GM21381 (cell line): ENCODE measurements around the gene AGAP1.
"Not testable (repeated sequence)": the region's sequence is repeated elsewhere in the genome, so short reads cannot be mapped to it uniquely, and the experiment has no call there.

ENCODE experiments used
- ATAC-seq: cut with Tn5 transposase; IDR thresholded peaks from one replicate; pipeline ENCODE4 v1.9.1; 2021; ENCODE audit warnings: mild to moderate bottlenecking, moderate library complexity; ENCODE audit not compliant: unreplicated experiment

Gene AGAP1

DNA sequence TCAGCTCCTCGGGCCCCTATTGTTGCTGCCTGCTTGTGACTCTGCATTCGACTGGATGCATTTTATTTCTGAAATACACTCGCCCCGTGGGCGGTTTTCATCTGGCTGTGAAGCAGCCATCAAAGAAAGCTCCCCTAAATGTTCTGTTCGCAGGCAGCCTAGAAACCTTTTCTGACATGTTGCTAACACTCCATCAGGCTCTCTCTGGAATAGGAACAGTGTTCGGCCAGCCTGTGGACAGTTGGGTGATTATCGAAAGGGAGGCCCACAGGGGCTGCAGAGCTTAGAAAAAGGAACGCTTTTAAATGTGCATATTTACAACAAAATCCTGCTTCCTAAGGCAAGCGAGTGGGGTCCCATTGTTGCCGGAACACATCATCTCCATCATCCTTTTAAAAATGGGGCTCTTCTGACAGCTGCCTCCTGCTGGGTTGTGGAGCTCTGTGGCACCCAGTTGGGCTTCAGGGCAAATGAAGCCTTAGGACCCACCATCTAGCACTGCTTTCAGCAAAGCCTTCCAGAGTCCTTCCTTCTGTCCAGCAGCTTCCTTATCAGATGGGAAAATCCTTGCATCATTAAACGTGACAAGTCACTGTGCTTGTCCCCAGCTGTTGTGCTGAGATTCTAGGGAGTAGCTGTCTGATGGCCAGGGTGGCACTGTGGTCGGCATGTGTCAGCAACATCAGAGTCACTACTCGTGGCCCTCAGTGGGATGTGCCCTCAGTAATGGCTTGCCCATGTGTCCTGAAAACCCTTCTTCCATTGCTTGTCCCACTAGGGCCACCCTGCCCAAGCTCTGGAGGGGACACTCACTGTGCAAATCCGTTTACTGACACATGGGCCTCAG lies 571.7 kb downstream of the AGAP1 start:
- no peak for ATAC-seq

DNA sequence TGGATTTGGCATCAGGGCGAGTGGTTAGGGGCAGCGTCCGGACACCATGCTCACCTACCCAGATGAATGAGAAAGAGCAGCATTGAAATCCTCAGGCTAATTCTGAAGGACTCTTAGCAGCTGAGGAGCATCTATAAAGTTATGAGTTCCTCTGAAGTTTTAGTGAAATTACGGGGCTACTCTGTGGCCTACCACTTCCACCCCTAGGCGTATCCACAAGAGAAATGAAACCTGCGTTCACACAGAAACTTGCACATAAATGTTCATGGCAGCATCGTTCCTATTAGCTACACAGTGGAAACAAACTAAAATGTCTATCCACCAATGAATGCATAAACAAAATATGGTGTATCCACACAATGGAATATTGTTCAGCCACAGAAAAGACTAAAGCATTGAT lies 576.4 kb downstream of the AGAP1 start:
- no peak for ATAC-seq

DNA sequence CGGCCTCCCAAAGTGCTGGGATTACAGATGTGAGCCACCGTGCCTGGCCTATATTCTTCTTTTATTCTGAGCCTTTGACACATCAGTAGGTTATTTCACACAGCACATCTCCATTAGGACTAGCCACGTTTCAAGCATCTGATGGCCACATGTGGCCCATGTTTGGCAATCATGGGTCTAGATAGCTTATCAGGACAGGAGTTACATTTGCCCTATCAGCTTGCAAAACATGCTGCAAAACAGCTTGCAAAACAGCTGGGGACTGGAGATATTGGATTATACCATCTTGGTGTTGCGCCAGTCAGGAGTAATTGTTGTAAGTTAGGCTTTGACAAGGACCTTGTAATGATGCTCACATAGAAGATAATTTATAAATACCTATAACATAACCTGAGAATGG lies 579.4 kb downstream of the AGAP1 start:
- no peak for ATAC-seq

DNA sequence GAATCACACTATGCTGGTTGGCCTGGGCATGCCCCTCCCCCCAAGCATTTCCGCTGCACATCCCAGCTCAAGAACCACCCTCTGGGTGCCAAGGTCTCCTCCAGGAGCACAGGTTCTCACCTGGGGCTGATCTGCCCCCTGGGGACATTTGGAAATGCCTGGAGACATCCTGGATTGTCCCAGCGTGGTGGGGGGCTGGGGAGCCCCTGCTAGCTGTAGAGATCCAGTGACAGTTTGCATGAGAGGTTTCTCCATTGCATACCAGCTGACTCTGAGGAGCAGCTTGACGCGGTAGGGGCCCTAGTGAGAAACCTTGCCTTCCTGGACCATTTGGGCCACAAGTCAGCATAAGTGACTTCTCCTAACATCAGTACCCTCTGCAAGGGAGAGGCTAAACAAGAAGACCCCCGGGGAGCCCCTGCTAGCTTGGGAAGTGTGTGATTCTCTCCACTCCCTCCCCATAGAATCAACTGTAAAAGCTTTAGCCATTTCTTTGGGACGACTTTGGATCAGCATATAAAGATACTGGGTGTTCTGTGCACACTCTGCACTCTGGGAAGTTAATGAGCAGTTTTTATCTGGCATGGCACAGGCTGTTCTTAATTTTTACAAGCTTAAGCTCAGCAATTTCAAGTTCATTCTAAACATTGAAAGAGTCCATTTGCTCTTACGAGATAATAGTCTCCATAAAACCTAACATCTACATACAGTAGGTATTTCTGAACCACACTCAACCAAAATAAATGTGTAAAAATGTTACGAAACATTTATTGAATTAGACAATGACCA lies 580.2 kb downstream of the AGAP1 start:
- no peak for ATAC-seq

DNA sequence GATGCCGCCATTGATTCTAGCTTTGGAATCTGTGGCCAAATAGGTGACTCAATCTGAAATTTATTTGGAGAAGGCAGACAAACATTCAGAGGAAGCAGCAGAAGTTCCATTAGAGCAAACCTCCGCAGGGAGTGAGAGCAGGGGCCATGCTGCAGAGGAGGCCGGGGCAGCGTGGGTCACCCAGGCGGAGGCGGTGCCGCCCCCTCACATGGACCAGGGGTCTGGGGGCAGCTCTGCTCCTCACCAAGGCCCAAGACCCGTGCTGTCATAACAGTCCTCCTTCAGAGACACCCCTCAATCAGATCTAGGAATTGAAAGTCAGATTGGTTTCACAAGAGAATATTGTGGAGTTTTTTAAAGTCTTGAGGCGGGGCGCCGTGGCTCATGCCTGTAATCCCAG lies 582.0 kb downstream of the AGAP1 start:
- ATAC-seq = no peak

DNA sequence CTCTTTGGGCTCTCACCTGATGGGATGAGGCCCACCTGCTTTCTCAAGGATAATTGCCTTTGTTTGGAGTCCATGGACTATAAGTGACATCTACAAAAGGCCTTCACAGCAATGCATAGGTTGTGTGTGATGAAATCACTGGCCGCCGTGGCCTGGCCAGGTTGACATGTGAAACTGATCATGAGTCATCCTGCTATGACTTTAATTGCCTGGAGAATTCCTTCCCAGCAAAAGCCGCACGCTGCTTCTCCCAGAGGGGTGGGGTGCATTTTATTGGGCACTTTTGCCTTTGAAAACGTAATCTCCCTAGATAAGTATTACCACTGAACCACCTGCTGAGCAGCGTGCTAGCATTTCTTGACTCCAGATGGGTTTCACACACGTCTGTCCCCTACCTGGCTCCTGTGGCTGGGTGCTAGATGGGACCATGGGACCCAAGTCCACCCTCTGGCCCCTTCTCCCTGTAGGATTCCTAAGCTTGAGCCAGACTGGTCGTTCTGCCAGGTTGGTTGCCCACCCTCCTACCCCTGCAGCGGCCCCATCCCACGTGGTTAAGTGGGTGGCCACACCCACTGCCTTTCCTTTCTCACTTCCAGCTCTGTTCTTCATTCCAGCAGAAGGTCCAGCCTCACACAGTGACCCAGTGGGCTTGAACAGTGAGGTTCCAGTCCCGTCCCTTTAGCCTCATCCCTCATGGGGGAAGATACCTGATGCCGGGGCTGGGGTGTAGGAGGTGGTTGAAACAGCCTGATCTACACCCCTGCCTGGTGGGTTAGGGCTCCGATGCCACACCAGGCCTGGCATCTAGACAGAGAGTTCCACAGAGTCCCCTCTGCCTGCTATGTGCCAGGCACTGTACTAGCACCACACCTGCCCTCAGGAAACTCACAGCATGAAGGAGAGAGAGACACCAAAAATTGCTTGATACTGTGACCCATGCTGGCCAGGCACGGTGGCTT lies 584.7 kb downstream of the AGAP1 start:
- ATAC-seq = no peak

DNA sequence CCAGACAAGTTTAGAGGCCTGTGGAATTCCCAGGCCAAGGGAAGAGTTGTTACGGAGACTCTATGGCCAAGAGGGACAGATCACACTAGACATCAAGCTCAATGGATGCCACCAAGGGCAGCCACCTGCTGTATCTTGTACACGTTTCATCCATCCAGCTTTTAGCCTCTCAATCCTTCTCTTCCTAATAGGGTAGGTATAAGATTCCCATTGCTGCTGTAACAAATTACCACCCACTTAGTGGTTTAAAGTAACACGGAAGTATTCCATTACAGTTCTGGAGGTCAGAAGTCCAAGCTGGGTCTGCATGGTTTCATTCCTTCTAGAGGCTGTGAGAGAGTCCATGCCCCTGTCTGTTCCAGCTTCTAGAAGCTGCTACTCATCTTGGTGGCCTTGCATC lies 586.6 kb downstream of the AGAP1 start:
- no peak for ATAC-seq

DNA sequence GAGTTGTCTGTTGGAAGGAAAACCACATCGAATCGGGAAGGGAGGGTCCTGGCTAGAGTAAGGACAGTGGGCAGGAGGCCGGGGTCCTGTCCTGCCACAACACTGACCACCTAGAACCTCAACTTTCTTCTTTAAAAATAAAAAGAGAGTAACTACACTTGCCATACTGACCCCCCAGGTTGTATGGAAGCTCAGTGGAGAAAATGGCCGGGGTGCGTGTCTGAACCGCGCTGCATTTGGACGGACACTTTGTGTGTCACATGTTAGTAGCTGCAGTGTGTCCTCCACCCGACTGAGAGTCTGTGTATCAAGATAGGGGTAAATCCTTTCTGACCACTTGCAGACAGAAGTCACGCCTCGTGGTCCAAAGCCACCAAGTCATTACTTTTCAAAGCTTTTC lies 587.3 kb downstream of the AGAP1 start:
- ATAC-seq = no peak

DNA sequence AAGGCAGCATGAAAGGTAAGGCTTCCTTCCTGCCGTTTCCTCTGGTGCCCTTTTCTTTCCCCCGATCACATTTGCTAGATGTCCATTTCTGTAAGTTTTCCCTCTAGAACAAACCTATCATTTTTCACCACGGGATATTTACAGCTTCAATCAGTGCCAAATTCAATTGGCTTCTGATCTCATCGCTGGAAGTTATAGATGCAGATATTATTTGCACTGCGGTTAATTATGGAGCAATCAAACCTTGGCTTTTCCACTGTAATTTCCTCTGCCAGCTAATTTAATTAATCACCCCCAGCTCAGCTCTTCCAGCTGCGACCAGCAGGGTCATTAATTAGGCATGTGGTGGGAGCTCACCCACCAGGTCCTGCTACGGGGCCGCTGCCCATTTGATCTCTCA lies 588.2 kb downstream of the AGAP1 start:
- no peak for ATAC-seq

DNA sequence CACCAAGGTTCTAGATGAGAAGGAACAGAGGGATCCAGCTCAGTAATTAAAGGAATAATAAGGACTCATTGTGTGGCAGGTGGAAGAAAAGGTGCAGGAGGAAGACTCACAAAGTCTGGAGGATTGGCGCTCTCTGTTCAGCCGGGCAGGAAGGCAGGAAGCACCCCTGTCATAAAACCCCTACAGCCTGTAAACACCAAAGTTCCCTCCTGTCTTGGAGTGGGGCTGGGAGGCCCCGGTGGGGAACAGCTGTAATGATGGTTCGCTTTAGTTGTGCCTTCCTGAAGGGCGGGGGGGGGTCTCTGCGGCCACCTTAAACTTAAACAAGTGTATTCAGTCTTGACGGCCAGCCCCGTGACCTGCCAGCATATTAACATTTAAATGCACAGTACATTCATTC lies 590.1 kb downstream of the AGAP1 start:
- no peak for ATAC-seq

DNA sequence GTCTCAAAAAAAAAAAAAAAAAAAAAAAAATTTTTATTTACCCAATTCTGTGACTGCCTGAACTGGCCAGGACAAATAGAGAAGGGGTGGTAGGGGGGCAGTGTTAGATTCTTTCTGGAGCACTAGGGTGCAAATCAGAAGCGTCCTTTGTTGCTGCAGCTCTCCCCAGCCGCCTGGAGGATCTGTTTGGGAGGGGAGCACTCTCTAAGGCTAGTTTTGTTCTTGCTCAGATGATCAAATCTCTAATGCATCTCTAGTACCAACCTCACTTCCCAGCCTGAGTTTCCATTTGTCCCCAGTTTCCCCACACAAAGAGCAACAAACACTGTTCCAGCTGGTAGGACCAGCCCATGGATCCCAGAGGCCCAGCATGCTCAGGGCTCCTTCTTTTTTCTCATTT lies 591.4 kb downstream of the AGAP1 start:
- no peak for ATAC-seq

DNA sequence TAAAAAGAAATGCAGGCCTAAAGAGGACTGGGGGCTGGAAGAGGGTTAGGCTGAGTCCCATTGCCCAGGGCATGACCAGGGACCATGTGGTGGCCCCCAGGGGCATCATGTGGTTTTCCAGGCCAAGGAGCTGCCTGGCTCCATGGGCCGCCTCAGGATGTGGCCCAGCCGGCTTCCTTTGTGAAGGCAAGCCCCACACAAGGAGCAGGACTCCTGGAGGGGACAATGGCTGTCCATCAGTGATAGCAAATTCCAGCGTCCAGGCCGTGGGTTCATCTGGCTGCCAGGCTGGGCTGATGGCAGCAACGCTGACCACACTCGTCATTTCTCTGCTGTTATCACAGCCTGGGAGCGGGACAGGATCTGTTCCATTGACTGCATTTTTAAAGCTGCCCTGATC lies 591.8 kb downstream of the AGAP1 start:
- ATAC-seq = no peak

DNA sequence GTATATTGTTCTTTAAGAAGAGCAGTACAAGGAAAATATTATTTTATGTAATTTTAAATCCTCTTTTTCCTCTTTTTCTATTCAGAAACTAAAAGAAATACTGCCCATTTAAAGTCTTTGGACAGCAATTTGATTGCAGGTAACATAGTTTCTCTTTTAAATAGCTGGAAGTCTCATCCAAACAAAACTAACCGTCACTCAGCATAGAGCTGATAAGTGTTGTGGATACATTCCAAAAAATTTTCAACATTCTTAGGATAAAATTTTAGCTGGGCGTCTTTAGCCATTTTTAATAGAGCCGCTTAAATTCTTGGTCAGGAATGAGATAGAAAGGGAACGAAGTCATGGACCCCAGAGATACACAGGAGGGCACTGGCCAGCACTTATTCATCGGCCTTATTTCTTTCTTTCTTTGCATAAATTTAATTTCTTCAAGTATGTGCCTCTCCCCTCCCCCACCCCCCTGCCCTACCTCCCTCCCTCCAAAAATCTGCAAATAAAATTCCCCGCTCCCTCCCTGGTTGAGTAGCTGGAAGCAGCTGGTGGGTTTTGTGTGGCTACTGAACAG lies 592.6 kb downstream of the AGAP1 start:
- no peak for ATAC-seq

DNA sequence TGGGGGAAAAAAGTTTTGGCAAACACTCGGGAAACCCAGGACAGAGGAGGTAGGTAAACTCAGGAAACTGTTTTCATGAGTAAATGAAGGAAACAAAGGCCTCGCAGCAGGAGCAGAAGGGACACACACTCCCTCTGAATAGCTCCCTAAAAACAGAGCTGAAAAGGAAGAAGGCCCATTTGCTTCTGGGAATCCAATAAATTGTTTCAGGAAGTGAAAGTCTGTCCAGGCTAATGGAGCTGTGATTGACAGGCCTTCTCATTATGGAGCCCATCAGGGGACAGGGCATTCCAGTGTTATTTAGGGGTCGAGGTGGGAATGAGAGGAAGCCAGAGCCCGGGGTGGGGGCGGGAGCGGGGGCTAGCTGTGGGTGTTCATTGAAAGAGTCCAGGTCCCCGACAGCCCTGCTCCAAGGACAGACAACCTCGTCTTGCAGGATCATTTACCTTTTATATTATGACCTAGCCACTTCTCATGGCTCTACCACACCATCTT lies 593.2 kb downstream of the AGAP1 start:
- no peak for ATAC-seq

DNA sequence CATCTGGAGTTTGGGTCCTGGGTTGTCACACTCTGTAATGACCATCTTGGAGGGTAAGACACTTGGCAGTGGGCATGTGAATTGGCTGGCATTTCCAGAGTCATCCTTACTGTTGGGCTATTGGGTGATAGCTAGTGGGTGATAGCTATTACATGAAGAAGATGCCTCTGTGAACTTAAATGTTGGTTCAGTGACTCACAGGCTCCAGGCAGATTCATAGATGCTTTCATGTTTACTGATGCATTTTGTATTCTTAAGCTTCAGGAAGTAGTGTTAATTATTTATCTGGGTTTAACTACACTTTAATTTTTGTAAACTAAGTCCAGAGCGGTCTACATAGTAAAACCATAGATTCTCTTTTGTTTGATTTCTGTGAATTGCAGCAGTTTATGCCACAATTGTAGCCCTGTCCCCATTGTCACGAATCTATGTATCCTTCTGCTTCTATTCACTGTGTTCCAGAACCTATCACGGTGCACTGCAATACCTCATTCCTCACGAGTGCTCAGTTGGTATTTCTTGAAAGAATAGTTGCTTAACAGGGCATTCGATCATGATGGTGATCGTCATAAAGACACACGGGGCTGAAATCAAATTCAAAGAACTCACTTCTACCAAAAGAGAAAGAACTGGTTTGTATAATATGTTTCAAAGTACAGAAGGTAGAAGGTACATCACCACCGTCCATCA lies 594.7 kb downstream of the AGAP1 start:
- no peak for ATAC-seq

DNA sequence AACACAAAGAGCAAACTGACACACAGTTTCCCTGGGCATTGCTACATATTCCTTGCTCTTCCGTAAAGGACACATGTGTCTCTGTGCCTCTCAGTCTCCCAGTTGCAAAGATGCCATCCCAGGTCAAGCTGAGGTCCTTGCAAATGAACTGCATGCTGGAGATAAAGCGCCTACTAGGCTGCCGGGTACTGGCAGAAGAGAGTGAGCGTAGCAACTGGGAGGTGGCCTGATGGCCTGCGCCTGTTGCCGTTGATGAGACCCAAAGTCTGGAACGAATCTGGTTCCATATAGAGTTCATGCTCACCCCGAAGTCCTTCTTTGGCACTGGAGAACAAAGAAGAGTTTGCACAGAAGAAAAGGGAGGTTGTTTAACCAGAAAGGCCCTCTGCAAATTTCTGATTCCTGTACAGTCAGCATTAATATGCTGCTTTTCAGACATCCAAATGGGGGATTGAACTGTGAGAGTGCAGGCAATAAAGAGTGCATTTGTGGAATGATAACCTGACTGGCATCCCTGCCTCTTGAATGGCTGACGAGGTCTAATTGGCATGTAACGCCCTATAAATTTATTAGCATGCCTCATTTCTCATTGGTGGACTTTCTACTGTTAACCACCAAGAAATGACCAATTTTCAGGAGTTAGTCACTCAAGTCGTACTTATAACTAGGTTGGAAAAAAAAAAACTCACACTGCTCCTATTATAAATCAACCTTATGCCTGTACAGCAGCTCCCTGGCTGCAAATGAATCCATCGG lies 595.6 kb downstream of the AGAP1 start:
- no peak for ATAC-seq

DNA sequence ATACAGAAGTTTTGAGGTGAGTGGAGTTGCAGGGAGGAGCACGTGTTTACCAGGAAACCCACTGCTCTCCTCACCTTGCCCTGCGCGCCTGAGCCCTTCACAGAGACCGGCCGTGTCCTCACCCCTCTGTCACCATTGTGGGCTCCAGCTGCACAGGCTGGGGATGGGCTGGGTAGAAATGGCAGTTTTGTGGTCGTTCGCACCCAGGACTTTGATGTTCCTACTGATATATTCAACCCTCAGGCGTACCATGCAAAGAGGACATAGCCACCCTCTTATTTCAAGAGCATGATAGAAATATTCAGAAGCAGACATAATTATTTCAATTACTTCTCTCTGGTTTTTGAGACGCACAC lies 596.2 kb downstream of the AGAP1 start:
- ATAC-seq = no peak

DNA sequence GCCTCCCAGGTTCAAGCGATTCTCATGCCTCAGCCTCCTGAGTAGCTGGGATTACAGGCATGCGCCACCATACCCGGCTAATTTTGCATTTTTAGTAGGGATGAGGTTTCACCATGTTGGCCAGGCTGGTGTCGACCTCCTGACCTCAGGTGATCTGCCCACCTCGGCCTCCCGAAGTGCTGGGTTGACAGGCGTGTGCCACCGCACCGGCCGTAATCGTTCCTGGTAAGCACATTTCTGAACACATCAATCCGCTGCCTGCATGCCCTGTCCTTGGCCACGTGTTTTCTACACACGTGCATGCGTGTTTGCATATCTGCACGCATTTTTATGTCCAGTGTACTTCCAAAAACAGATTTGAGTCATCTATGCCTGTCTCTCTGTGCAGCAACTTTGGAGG lies 597.0 kb downstream of the AGAP1 start:
- not testable (repeated sequence) for ATAC-seq

DNA sequence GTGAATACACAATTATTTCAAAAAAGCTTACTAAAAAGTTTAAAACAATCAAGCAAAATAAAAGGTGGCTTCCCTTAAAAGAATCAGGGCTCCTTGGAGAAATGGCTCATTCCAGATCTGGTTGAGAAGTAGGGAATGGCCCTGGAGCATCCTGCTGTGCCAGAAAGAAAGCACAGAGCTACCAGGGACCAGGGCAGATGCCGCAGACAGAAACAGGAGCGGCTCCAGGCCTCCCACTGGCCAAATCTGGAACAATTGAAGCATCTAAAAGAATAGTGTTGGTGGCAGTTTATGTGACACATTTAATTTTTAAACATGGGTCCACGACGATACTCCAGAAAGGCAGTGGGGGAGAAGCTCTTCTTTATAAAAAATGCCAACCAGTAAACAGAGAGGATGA lies 598.9 kb downstream of the AGAP1 start:
- ATAC-seq = no peak
